Fibroblast of the aortic adventitia (primary cell): ENCODE data around the gene CA12. TPM values are rescaled to one million over a fixed set of nuclear protein-coding genes. Genes with fewer than 3 reads are reported as not detected.
"Not testable (repeated sequence)": the region's sequence is repeated elsewhere in the genome, so short reads cannot be mapped to it uniquely, and the experiment has no call there.

ENCODE experiments used
- DNase-seq: peaks from one replicate; pipeline ENCODE4 v3.0.0-alpha.2; 2010; ENCODE audit warnings: low read depth
- H3K4me3 ChIP-seq: 2 replicates; pipeline ENCODE4 v1.5.1; 2011; ENCODE audit warnings: low read depth, mild to moderate bottlenecking, control low read depth, low read length, moderate library complexity
- CTCF ChIP-seq: IDR thresholded peaks from 2 replicates; pipeline ENCODE4 v1.5.1; 2011; ENCODE audit warnings: mild to moderate bottlenecking, low read length, control low read depth, inconsistent platforms; ENCODE audit not compliant: insufficient read depth
- total RNA-seq: library from RNA; depleted of rRNA; stranded (reverse); fragments of >200 nt; gene quantifications from 2 replicates; pipeline ENCODE4 v1.2.3, GENCODE V29; 2012; ENCODE audit warnings: low replicate concordance

The CA12 gene
- total RNA-seq, 1 donor: 174 TPM

DNA sequence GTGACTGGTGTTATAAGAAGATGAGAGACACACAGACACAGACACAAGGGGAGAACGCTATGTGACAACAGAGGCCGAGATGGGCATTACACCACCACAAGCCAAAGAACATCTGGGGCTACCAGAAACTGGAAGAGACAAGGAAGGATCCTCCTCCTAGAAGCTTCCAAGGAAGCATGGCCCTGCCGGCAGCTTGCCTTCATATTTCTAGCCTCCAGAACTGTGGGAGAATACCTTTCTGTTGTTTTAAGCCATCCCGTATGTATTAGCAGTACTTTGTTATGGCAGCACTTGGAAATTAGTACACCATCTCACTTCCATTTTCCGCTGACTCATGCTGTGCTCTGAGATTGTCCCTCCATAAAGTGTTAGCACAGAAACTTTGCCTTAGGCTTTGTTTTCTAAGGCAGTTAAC is 38.7 kb upstream of the CA12 start:
- peak; percentile 40 for DNase-seq
- H3K4me3 ChIP-seq: no peak overlapping the region
- no peak for TF ChIP-seq CTCF

- no peak for TF ChIP-seq CTCF
- no peak overlapping the region for H3K4me3 ChIP-seq
- no peak for DNase-seq
Measured at GRCh38 chr15:63418811-63419210, 37.2 kb upstream of the CA12 start.

DNA sequence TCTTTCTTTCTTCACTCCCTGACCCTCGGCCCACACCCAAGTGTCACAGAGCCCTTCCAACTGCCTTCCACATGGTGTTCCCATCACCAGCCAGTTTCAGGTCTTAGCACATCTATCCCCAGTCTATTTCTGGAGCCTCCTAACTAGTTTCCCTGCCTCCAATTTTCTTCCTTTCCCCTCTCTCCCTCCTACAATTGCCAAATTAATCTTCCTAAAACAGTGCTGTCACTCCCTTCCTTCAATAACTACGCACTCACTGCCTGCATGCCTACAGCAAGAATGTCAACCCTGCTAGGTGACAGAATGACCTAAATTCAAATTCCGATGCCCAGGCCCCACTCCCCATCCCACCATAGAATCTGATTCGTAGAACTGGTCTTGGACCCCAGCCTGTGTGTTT is 36.1 kb upstream of the CA12 start:
- no peak overlapping the region for H3K4me3 ChIP-seq

DNA sequence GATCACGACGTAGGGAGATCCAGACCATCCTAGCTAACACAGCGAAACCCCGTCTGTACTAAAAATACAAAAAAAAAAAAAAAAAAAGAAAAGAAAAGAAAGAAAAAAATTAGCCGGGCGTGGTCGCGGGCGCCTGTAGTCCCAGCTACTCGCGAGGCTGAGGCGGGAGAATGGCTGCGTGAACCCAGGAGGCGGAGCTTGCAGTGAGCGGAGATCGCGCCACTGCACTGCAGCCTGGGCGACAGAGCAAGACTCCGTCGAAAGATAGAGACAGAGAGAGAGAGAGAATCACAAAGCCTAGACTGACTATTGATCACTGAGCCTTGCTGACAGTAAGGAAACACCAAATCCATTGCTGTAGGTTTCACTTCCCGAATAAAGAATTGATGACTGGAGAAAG is 35.6 kb upstream of the CA12 start:
- not testable (repeated sequence) for H3K4me3 ChIP-seq, DNase-seq

More for the DNA sequence above, 36.1 kb upstream of the CA12 start:
- TF ChIP-seq CTCF: no peak
- DNase-seq: no peak

- no peak overlapping the region for H3K4me3 ChIP-seq
- TF ChIP-seq CTCF: no peak
- DNase-seq: no peak
Measured at GRCh38 chr15:63414474-63415120, 33.0 kb upstream of the CA12 start.

DNA sequence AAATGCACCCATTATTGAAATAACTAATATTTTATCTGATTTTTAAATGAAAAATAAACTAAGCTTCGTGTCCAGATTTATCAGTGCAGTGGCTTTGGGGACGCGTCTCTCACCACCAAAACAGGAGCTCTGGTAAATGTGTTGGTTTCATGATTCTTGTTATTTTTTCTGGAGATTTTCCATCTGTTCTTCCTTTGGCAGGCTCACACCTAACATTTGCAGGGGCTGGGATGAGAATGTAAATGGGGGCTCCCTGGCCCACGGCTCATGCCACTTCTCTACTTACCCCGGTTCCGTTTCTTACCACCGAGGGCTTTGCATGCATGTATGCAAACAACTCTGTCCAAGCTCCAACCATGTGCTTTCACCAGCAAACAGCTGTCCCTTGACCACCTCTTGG is 30.9 kb upstream of the CA12 start:
- H3K4me3 ChIP-seq: no peak overlapping the region
- TF ChIP-seq CTCF: no peak
- DNase-seq: no peak

GRCh38 chr15:63411866-63412265 is 30.2 kb upstream of the CA12 start:
- DNase-seq: no peak
- TF ChIP-seq CTCF: no peak
- H3K4me3 ChIP-seq: no peak overlapping the region
